Liver (tissue), 3 donors: ENCODE results near the gene PARD3.

Experiments used
- CTCF ChIP-seq: fragments of 150-350 bp; IDR thresholded peaks from 2 replicates; pipeline ENCODE4 v1.5.1; 2017; ENCODE audit warnings: improper control_type of control experiment, low read depth, low read length; ENCODE audit not compliant: missing input control
- EGR1 ChIP-seq, 2 donors: IDR thresholded peaks; 2 replicates each; pipeline ENCODE4 v1.6.1; 2016 to 2018; ENCODE audit warnings: antibody characterized with exemption in 2 of 2, low read depth in 2 of 2
- FOXA1 ChIP-seq: IDR thresholded peaks from 2 replicates; pipeline ENCODE4 v1.6.1; 2016; ENCODE audit warnings: antibody characterized with exemption
- GABPA ChIP-seq, 2 donors: IDR thresholded peaks in 1 of 2; conservative IDR thresholded peaks in 1 of 2; 2 replicates each; pipeline ENCODE4 v1.6.1; 2016; ENCODE audit warnings: antibody characterized with exemption in 2 of 2, mild to moderate bottlenecking in 1 of 2, moderate library complexity in 1 of 2
- JUND ChIP-seq, 2 donors: IDR thresholded peaks; 2 replicates each; pipeline ENCODE4 v1.6.1; 2016; ENCODE audit warnings: antibody characterized with exemption in 2 of 2
- MAX ChIP-seq: IDR thresholded peaks from 2 replicates; pipeline ENCODE4 v1.6.1; 2016; ENCODE audit warnings: antibody characterized with exemption
- RAD21 ChIP-seq, 2 donors: IDR thresholded peaks; 2 replicates each; pipeline ENCODE4 v1.6.1; 2016; ENCODE audit warnings: antibody characterized with exemption in 2 of 2, mild to moderate bottlenecking in 2 of 2
- RXRA ChIP-seq, 2 donors: IDR thresholded peaks; 2 replicates each; pipeline ENCODE4 v1.6.1; 2017 to 2018; ENCODE audit warnings: antibody characterized with exemption in 2 of 2, mild to moderate bottlenecking in 1 of 2
- SP1 ChIP-seq: IDR thresholded peaks from 2 replicates; pipeline ENCODE4 v1.6.1; 2018; ENCODE audit warnings: antibody characterized with exemption, mild to moderate bottlenecking
- TAF1 ChIP-seq: conservative IDR thresholded peaks from 2 replicates; pipeline ENCODE4 v1.6.1; 2016; ENCODE audit warnings: antibody characterized with exemption, mild to moderate bottlenecking
- TF ChIP-seq, protein P1 (sequence below): IDR thresholded peaks from 2 replicates; pipeline ENCODE4 v1.6.1; 2016; ENCODE audit warnings: antibody characterized with exemption, mild to moderate bottlenecking
- TF ChIP-seq, protein P2 (sequence below): IDR thresholded peaks from 2 replicates; pipeline ENCODE4 v1.6.1; 2016; ENCODE audit warnings: antibody characterized with exemption
- donor health status: healthy.
- donor health status: healthy.

DNA sequence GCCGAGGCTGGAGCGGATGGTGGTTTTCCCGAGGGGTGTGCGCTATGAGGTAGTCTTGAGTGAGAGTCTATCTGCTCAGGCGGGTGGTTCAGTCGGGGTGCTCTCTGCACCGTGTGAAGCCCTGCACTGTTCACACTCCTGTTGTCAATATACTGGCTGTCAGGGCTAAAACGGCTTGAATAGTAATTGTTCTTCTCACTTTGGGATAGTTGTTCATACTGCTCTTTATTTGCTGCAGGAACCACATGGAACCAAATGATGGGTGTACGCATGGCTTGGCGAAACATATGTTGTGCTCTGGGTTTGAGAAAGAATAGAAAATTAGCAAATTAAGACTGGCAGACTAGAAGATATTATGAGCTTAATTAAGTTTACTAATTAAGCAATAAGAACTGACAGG lies 432.5 kb downstream of the PARD3 start:
- no peak for TF ChIP-seq CTCF
- TF ChIP-seq, protein P1, sequence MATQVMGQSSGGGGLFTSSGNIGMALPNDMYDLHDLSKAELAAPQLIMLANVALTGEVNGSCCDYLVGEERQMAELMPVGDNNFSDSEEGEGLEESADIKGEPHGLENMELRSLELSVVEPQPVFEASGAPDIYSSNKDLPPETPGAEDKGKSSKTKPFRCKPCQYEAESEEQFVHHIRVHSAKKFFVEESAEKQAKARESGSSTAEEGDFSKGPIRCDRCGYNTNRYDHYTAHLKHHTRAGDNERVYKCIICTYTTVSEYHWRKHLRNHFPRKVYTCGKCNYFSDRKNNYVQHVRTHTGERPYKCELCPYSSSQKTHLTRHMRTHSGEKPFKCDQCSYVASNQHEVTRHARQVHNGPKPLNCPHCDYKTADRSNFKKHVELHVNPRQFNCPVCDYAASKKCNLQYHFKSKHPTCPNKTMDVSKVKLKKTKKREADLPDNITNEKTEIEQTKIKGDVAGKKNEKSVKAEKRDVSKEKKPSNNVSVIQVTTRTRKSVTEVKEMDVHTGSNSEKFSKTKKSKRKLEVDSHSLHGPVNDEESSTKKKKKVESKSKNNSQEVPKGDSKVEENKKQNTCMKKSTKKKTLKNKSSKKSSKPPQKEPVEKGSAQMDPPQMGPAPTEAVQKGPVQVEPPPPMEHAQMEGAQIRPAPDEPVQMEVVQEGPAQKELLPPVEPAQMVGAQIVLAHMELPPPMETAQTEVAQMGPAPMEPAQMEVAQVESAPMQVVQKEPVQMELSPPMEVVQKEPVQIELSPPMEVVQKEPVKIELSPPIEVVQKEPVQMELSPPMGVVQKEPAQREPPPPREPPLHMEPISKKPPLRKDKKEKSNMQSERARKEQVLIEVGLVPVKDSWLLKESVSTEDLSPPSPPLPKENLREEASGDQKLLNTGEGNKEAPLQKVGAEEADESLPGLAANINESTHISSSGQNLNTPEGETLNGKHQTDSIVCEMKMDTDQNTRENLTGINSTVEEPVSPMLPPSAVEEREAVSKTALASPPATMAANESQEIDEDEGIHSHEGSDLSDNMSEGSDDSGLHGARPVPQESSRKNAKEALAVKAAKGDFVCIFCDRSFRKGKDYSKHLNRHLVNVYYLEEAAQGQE, result no peak
- no peak for TF ChIP-seq MAX
- no peak for TF ChIP-seq EGR1 (IDR thresholded peaks at IDR 0.05; ENCODE audit: low read depth in 2 of 2)
- TF ChIP-seq RAD21 (IDR thresholded peaks at IDR 0.05), result no peak
- TF ChIP-seq FOXA1, result no peak
- no peak for TF ChIP-seq SP1
- TF ChIP-seq, protein P2, sequence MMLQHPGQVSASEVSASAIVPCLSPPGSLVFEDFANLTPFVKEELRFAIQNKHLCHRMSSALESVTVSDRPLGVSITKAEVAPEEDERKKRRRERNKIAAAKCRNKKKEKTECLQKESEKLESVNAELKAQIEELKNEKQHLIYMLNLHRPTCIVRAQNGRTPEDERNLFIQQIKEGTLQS, result no peak
- no peak for TF ChIP-seq TAF1
- no peak for TF ChIP-seq GABPA (IDR thresholded peaks at IDR 0.05 in 1 of 2, conservative IDR thresholded peaks at IDR 0.05 in 1 of 2)
- TF ChIP-seq JUND (IDR thresholded peaks at IDR 0.05), result no peak
- no peak for TF ChIP-seq RXRA (IDR thresholded peaks at IDR 0.05)
